ENCODE measurements around the gene SMC1B. TPM values are rescaled to one million over a fixed set of nuclear protein-coding genes. Genes with fewer than 3 reads are reported as not detected.
"Not testable (repeated sequence)": the region's sequence is repeated elsewhere in the genome, so short reads cannot be mapped to it uniquely, and the experiment has no call there.

Gene SMC1B
- total RNA-seq, 1 experiment from 2014 or later = not detected

- no peak overlapping the region for H3K4me3 ChIP-seq
- peaks cover 2% of the 10 kb centered on the region; the same call in 1 of the 2 replicates for H3K4me1 ChIP-seq
- no peak for DNase-seq
- H3K27ac ChIP-seq = no peak overlapping the region
- no peaks in the 10 kb centered on the region for H3K36me3 ChIP-seq
- H3K27me3 ChIP-seq = no peaks in the 10 kb centered on the region
- no peaks in the 10 kb centered on the region for H3K9me3 ChIP-seq (replicated peaks)
Measured at GRCh38 chr22:45305456-45306075, 107.8 kb downstream of the SMC1B start.

GRCh38 chr22:45304971-45305370, 108.4 kb downstream of the SMC1B start:
- no peak overlapping the region for H3K27ac ChIP-seq
- no peak for DNase-seq
- H3K27me3 ChIP-seq = no peaks in the 10 kb centered on the region
- no peak overlapping the region for H3K4me3 ChIP-seq
- H3K36me3 ChIP-seq = no peaks in the 10 kb centered on the region
- no peaks in the 10 kb centered on the region for H3K9me3 ChIP-seq (replicated peaks)
- H3K4me1 ChIP-seq = peaks cover 2% of the 10 kb centered on the region; the same call in 1 of the 2 replicates

GRCh38 chr22:45303181-45303580, 110.2 kb downstream of the SMC1B start:
- no peaks in the 10 kb centered on the region for H3K36me3 ChIP-seq
- no peaks in the 10 kb centered on the region for H3K27me3 ChIP-seq
- no peak for DNase-seq
- no peak overlapping the region for H3K27ac ChIP-seq
- H3K4me3 ChIP-seq = no peak overlapping the region
- H3K9me3 ChIP-seq (replicated peaks) = no peaks in the 10 kb centered on the region
- no peaks in the 10 kb centered on the region for H3K4me1 ChIP-seq

- Histone ChIP-seq H3K9me3 (replicated peaks) (no peaks in the 10 kb centered on the region), H3K27ac (no peak overlapping the region), H3K4me3 (no peak overlapping the region), H3K4me1 (no peaks in the 10 kb centered on the region), H3K27me3 (no peaks in the 10 kb centered on the region), H3K36me3 (no peaks in the 10 kb centered on the region)
- DNase-seq = no peak
Measured at GRCh38 chr22:45302751-45303150, 110.6 kb downstream of the SMC1B start.

- H3K27me3 ChIP-seq = no peaks in the 10 kb centered on the region
- DNase-seq = no peak
- no peaks in the 10 kb centered on the region for H3K4me1 ChIP-seq
- no peak overlapping the region for H3K4me3 ChIP-seq
- H3K9me3 ChIP-seq (replicated peaks) = no peaks in the 10 kb centered on the region
- no peaks in the 10 kb centered on the region for H3K36me3 ChIP-seq
- H3K27ac ChIP-seq = no peak overlapping the region
Measured at GRCh38 chr22:45298934-45299505, 114.4 kb downstream of the SMC1B start.

- no peak overlapping the region for H3K4me3 ChIP-seq
- DNase-seq = no peak
- H3K36me3 ChIP-seq = no peaks in the 10 kb centered on the region
- H3K27me3 ChIP-seq = no peaks in the 10 kb centered on the region
- H3K9me3 ChIP-seq (replicated peaks) = no peaks in the 10 kb centered on the region
- H3K4me1 ChIP-seq = no peaks in the 10 kb centered on the region
- H3K27ac ChIP-seq = no peak overlapping the region
Measured at GRCh38 chr22:45296628-45297297, 116.6 kb downstream of the SMC1B start.

- no peak for DNase-seq
- H3K27me3 ChIP-seq = no peaks in the 10 kb centered on the region
- H3K4me3 ChIP-seq = no peak overlapping the region
- no peaks in the 10 kb centered on the region for H3K36me3 ChIP-seq
- H3K27ac ChIP-seq = no peak overlapping the region
- no peaks in the 10 kb centered on the region for H3K4me1 ChIP-seq
- no peaks in the 10 kb centered on the region for H3K9me3 ChIP-seq (replicated peaks)
Measured at GRCh38 chr22:45295492-45295891, 117.9 kb downstream of the SMC1B start.

GRCh38 chr22:45295004-45295403, 118.4 kb downstream of the SMC1B start:
- not testable (repeated sequence) for H3K4me3 ChIP-seq; DNase-seq; H3K9me3 ChIP-seq (replicated peaks); H3K4me1 ChIP-seq; H3K36me3 ChIP-seq; H3K27ac ChIP-seq; H3K27me3 ChIP-seq

Other genes with a start within 250 kb of the SMC1B start
- 52.2 and 58.6 TPM in 2 replicates for gene NUP50, start 249.7 kb downstream of the SMC1B start, total RNA-seq (2014; rRNA removed; shearing (Covaris generic))
- gene KIAA0930, start 172.7 kb downstream of the SMC1B start, total RNA-seq (2014; rRNA removed; shearing (Covaris generic)) = 9.3 and 15.2 TPM in 2 replicates
- not detected in 2 replicates for gene UPK3A, start 128.7 kb downstream of the SMC1B start, total RNA-seq (2014; rRNA removed; shearing (Covaris generic))
- gene FAM118A, start 103.7 kb downstream of the SMC1B start, total RNA-seq (2014; rRNA removed; shearing (Covaris generic)) = 11.6 and 13.8 TPM in 2 replicates
- gene RIBC2, start 94 bp upstream of the SMC1B start, total RNA-seq (2014; rRNA removed; shearing (Covaris generic)) = not detected in 2 replicates
- 19.6 and 21.0 TPM in 2 replicates for gene FBLN1, start 89.3 kb upstream of the SMC1B start, total RNA-seq (2014; rRNA removed; shearing (Covaris generic))

Data from SJCRH30 (cell line).